Vagina (tissue), 2 donors: ENCODE measurements around the gene RALGAPA2.

ENCODE experiments used
- CTCF ChIP-seq, 3 experiments: fragments of 450-650 bp in 2 of 3; fragments of 200-600 bp in 1 of 3; sonication (generic) in 1 of 3; IDR thresholded peaks; one replicate each; pipeline ENCODE4 v1.5.1; 2017 to 2019; ENCODE audit warnings: antibody characterized with exemption in 3 of 3, mild to moderate bottlenecking in 2 of 3, moderate library complexity in 2 of 3
- POLR2A ChIP-seq, 2 donors: fragments of 450-650 bp; IDR thresholded peaks; one replicate each; pipeline ENCODE4 v1.6.1; 2017; ENCODE audit warnings: antibody characterized with exemption in 2 of 2, mild to moderate bottlenecking in 2 of 2, moderate library complexity in 2 of 2

- TF ChIP-seq CTCF (IDR thresholded peaks at IDR 0.05) (no peak), POLR2A (IDR thresholded peaks at IDR 0.05) (no peak)
Measured at GRCh38 chr20:20547876-20548266, 164.6 kb downstream of the RALGAPA2 start.
